Thoracic aorta (tissue), 2 donors: Measurements from ENCODE around the gene EXOC7. TPM values are rescaled to one million over a fixed set of nuclear protein-coding genes. Genes with fewer than 3 reads are reported as not detected.

Experiments
- ATAC-seq: fragments of 150-250 bp; one replicate; pipeline ENCODE4 v1.8.0; 2017; ENCODE audit warnings: low read depth; ENCODE audit not compliant: insufficient number of reproducible peaks, low FRiP score
- DNase-seq: peaks from one replicate; pipeline ENCODE4 v3.0.0-alpha.2; 2020; ENCODE audit warnings: low spot score
- H3K27ac ChIP-seq, 2 donors: fragments of 200-600 bp; sonication (generic); 1 replicate in 1 of 2; 2 replicates in 1 of 2; pipeline ENCODE4 v1.5.1; 2016; ENCODE audit warnings: mild to moderate bottlenecking in 2 of 2, moderate library complexity in 2 of 2
- H3K27me3 ChIP-seq: fragments of 200-600 bp; sonication (generic); replicated peaks from 2 replicates; pipeline ENCODE4 v1.6.0; 2016; ENCODE audit warnings: mild to moderate bottlenecking; ENCODE audit not compliant: insufficient read depth
- H3K36me3 ChIP-seq: fragments of 200-600 bp; sonication (generic); one replicate; pipeline ENCODE4 v1.5.1; 2016
- H3K4me1 ChIP-seq, 2 donors: fragments of 200-600 bp; sonication (generic); 1 replicate in 1 of 2; 2 replicates in 1 of 2; pipeline versions ENCODE4 v1.5.1 to v1.6.0; 2016; ENCODE audit warnings: low read depth in 2 of 2, mild to moderate bottlenecking in 1 of 2; ENCODE audit not compliant: control insufficient read depth in 1 of 2
- H3K4me3 ChIP-seq: fragments of 200-600 bp; sonication (generic); 2 replicates; pipeline ENCODE4 v1.5.1; 2016; ENCODE audit warnings: mild to moderate bottlenecking
- H3K9me3 ChIP-seq: fragments of 200-600 bp; sonication (generic); 2 replicates; pipeline ENCODE4 v1.5.1; 2016
- total RNA-seq, 2 donors: library from RNA; depleted of rRNA; stranded (reverse); fragments of >200 nt; gene quantifications; one replicate each; pipeline versions ENCODE4 v1.1.0 to v1.2.3, GENCODE V29; 2016
- TF ChIP-seq, protein P1 (sequence below): fragments of 200-600 bp; sonication (generic); IDR thresholded peaks from one replicate; pipeline ENCODE4 v1.5.1; 2019; ENCODE audit warnings: antibody characterized with exemption

The EXOC7 gene
- total RNA-seq, 2 donors from 2014 or later, result 79.7 to 94.0 TPM

DNA sequence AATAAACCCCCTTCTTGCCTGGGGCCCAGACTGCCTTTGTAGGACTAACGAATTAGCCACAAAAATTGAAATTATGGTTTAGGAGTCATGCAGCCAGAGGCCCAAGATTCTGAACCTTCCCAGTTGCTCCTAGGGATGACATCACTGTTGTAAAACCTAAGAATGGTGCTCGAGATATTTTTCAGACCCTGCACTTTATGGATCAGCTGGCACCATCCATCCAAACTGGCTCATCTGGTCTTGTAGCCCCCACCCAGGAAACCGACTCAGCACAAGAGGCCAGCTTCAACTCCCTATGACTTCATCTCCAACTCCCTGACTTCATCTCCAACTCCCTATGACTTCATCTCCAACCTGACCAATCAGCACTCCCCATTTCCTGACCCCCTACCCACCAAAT lies 65.5 kb downstream of the EXOC7 start:
- H3K9me3 ChIP-seq, result no peaks in the 10 kb centered on the region
- peaks cover 45% of the 10 kb centered on the region for H3K36me3 ChIP-seq
- H3K4me3 ChIP-seq, result no peak overlapping the region
- no peaks in the 10 kb centered on the region for H3K4me1 ChIP-seq
- no peak for DNase-seq
- TF ChIP-seq, protein P1, sequence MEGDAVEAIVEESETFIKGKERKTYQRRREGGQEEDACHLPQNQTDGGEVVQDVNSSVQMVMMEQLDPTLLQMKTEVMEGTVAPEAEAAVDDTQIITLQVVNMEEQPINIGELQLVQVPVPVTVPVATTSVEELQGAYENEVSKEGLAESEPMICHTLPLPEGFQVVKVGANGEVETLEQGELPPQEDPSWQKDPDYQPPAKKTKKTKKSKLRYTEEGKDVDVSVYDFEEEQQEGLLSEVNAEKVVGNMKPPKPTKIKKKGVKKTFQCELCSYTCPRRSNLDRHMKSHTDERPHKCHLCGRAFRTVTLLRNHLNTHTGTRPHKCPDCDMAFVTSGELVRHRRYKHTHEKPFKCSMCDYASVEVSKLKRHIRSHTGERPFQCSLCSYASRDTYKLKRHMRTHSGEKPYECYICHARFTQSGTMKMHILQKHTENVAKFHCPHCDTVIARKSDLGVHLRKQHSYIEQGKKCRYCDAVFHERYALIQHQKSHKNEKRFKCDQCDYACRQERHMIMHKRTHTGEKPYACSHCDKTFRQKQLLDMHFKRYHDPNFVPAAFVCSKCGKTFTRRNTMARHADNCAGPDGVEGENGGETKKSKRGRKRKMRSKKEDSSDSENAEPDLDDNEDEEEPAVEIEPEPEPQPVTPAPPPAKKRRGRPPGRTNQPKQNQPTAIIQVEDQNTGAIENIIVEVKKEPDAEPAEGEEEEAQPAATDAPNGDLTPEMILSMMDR, result no peak
- no peaks in the 10 kb centered on the region for H3K27me3 ChIP-seq
- no peak for ATAC-seq
- no peak overlapping the region for H3K27ac ChIP-seq

DNA sequence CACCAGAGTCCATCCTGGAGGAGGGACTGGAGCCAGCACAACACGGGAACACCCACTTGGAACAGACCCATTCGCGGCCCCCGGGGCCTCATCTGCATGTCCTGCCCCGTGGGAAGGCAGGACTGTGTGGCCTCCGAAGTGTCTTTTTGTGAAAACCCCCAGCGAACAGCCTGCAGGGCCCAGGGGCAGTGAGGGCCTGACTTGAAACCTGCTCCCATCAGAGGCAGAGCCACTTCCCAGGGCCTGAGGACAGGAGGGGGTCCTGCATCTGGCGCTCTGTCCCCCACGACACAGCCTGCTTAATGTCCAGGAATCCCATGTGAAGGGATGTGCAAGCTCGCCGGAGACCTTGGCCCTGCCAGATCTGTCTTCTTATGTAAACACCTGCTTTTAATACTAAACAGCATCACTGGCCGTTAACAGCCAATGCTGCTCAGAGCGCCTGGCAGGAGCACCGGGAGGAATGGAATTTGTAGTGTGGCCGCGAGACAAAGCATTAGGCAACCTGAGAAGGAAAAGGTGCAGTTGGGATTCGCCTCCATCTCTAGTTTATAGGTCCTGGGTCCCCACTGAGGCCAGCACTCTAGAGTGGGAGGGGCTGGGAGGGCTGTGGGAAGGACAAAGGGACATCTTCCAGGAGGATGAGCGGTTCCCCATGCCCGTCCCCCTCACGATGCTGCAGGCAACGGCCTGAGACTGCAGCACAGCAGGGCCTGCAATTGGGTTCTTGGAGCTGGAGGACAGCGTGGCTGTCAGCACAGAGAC lies 66.9 kb downstream of the EXOC7 start:
- H3K27ac ChIP-seq, result no peak overlapping the region
- H3K4me3 ChIP-seq, result no peak overlapping the region
- H3K9me3 ChIP-seq, result no peaks in the 10 kb centered on the region
- no peaks in the 10 kb centered on the region for H3K4me1 ChIP-seq
- H3K36me3 ChIP-seq, result peaks cover 33% of the 10 kb centered on the region
- ATAC-seq, result no peak
- H3K27me3 ChIP-seq, result no peaks in the 10 kb centered on the region
- no peak for DNase-seq
- TF ChIP-seq, protein P1, result no peak

DNA sequence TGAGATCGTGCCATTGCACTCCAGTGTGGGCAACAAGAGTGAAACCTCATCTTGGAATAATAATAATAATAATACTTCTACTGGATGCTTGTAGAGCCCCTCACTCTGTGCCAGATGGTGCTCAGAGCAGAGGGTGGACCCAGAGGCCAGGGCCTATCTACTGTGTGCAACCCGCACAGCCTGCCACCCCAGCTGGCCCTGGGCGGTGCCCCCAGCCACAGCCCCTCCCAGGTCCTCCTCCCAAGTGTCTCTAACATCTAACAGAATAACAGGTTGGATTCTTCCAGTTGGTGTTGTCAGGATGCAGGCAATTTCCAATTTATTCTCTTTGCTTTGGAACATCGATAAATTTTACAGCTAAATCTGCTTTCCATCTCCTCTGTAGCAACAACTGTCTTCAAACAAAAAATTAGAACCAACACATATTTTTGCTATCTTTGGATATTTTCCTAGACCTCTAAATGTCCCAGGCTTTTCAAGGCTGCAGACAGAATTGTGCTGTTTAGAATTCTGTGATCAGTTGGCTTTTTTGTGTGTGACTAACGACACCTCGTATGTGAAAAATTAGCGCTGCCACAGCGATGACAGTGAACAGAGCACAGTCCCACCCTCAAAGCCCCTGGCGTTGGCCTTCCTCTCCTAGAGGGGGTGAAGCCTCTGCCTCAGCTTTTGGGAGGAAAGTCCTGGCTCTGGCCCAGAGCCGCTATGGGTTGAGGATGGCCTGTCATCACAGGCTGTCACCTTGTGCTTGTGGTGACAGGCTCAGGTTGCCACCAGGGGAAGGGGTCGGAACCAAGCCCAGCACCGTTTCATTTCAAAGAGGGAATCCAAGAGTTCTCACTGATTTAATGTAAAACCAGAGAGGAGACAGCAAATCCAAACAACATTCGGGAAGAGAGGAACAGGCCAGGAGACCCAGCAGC lies 68.9 kb downstream of the EXOC7 start:
- no peaks in the 10 kb centered on the region for H3K27me3 ChIP-seq
- no peak overlapping the region for H3K27ac ChIP-seq
- TF ChIP-seq, protein P1, result no peak
- H3K36me3 ChIP-seq, result peaks cover 15% of the 10 kb centered on the region
- H3K9me3 ChIP-seq, result no peaks in the 10 kb centered on the region
- H3K4me3 ChIP-seq, result no peak overlapping the region
- no peaks in the 10 kb centered on the region for H3K4me1 ChIP-seq
- ATAC-seq (no peak), DNase-seq (no peak)

DNA sequence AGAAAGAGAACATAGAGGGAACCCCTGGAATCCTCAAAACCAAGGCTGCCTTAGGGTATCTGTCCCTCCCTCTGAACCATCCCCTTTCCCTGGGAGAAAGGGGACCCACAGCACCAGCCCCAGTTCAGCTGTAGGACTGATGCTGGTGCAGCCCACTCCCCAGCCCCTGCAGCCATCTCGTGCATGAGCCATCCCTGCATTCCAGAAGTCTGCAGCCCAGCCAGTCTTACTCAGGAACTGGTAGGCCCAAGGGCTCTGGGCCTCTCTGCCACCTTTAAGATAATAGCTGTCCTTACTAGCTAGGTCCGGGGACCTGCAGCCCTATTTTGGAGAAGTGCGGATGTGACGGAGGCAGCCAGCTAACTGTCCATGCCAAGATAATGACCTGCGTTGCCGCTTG lies 70.4 kb downstream of the EXOC7 start:
- no peak overlapping the region for H3K4me3 ChIP-seq
- no peaks in the 10 kb centered on the region for H3K9me3 ChIP-seq
- peaks cover 1% of the 10 kb centered on the region for H3K36me3 ChIP-seq
- TF ChIP-seq, protein P1, result no peak
- ATAC-seq, result no peak
- no peak overlapping the region for H3K27ac ChIP-seq
- no peak for DNase-seq
- no peaks in the 10 kb centered on the region for H3K4me1 ChIP-seq
- H3K27me3 ChIP-seq, result no peaks in the 10 kb centered on the region

DNA sequence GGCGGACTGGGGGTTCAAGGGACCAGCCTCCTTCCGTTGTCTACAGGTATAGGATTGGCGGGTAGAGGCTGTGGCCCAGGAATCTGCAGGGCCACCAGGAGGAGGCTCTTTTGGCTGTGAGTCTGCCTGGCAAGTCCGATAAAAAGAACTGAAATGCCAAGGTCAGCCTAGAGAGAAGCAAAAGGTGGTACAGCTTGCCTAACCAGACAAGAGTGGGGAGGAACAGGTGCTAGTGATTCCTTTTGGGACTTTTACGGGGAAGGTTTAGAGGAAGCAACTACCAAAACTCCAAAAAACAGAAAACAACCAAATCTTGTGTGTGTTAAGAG lies 70.8 kb downstream of the EXOC7 start:
- TF ChIP-seq, protein P1, result no peak
- no peak for ATAC-seq
- no peaks in the 10 kb centered on the region for H3K36me3 ChIP-seq
- H3K4me1 ChIP-seq, result no peaks in the 10 kb centered on the region
- no peak for DNase-seq
- H3K4me3 ChIP-seq, result no peak overlapping the region
- H3K27me3 ChIP-seq, result no peaks in the 10 kb centered on the region
- no peaks in the 10 kb centered on the region for H3K9me3 ChIP-seq
- no peak overlapping the region for H3K27ac ChIP-seq
